IMR-90 (cell line): Measurements from ENCODE around the gene ACACA. TPM values are rescaled to one million over a fixed set of nuclear protein-coding genes. Genes with fewer than 3 reads are reported as not detected.

ENCODE experiments used
- ATAC-seq: fragments of 200-7000 bp; cut with Tn5 transposase; 2 replicates; pipeline ENCODE4 v1.9.1; 2020; ENCODE audit warnings: low read depth, mild to moderate bottlenecking, moderate library complexity
- BruUV-seq: library from RNA; stranded (reverse); fragments of 400-500 nt; replicated peaks from 2 replicates; lab custom pipeline; 2021; lab: Mats Ljungman, UMichigan
- CTCF ChIA-PET: fragments of 300-600 bp; formaldehyde crosslinking; extraction: SDS; loops from one replicate; lab custom pipeline; 2021; ENCODE audit warnings: antibody characterized with exemption; lab: Yijun Ruan, JAX
- POLR2A ChIA-PET: fragments of 300-600 bp; sonication (Branson Sonifier 250); formaldehyde crosslinking; loops from one replicate; lab custom pipeline; 2022; ENCODE audit warnings: antibody characterized with exemption; ENCODE audit not compliant: unreplicated experiment; lab: Charles Lee
- DNase-seq: peaks from one replicate; pipeline ENCODE4 v3.0.0; 2013
- H2AFZ ChIP-seq: replicated peaks from 2 replicates; pipeline ENCODE3; 2013; ENCODE audit warnings: low read length, mild to moderate bottlenecking; ENCODE audit not compliant: poor library complexity
- H2AK5ac ChIP-seq: 2 replicates; pipeline ENCODE4 v1.6.1; 2013; ENCODE audit warnings: low read depth, low read length, inconsistent platforms
- H2AK9ac ChIP-seq: replicated peaks from 2 replicates; pipeline ENCODE3; 2013; ENCODE audit warnings: mild to moderate bottlenecking, low read depth, low read length, moderate library complexity; ENCODE audit not compliant: poor library complexity
- H2BK120ac ChIP-seq: 2 replicates; pipeline ENCODE4 v1.6.1; 2013; ENCODE audit warnings: low read depth, low read length, inconsistent platforms
- H2BK15ac ChIP-seq: 3 replicates; pipeline ENCODE4 v1.6.1; 2013; ENCODE audit warnings: low read depth, low read length, inconsistent platforms
- H2BK20ac ChIP-seq: 2 replicates; pipeline ENCODE4 v1.6.1; 2013; ENCODE audit warnings: low read depth, mild to moderate bottlenecking, inconsistent platforms, low read length, moderate library complexity
- H2BK5ac ChIP-seq: 2 replicates; pipeline ENCODE4 v1.6.1; 2013; ENCODE audit warnings: mild to moderate bottlenecking, low read depth, low read length, inconsistent platforms; ENCODE audit not compliant: poor library complexity, severe bottlenecking
- H3K14ac ChIP-seq: replicated peaks from 2 replicates; pipeline ENCODE4 v1.6.1; 2013; ENCODE audit warnings: low read depth, low read length, inconsistent platforms
- H3K18ac ChIP-seq: 2 replicates; pipeline ENCODE4 v1.6.1; 2013; ENCODE audit warnings: low read depth, low read length, control low read depth
- H3K23ac ChIP-seq: 2 replicates; pipeline ENCODE4 v1.6.1; 2013; ENCODE audit warnings: low read depth, low read length, inconsistent platforms
- H3K27ac ChIP-seq: 2 replicates; pipeline ENCODE4 v1.5.1; 2013; ENCODE audit warnings: mild to moderate bottlenecking, control low read depth, low read length; ENCODE audit not compliant: insufficient read depth
- H3K27me3 ChIP-seq: 2 replicates; pipeline ENCODE4 v1.6.1; 2013; ENCODE audit warnings: low read length; ENCODE audit not compliant: control insufficient read depth, insufficient read depth
- H3K36me3 ChIP-seq: 2 replicates; pipeline ENCODE4 v1.6.1; 2013; ENCODE audit warnings: low read length, mixed read lengths; ENCODE audit not compliant: control insufficient read depth, insufficient read depth
- H3K4ac ChIP-seq: 2 replicates; pipeline ENCODE4 v1.6.1; 2013; ENCODE audit warnings: low read depth, low read length, inconsistent platforms
- H3K4me1 ChIP-seq: 2 replicates; pipeline ENCODE4 v1.6.1; 2013; ENCODE audit warnings: low read length, mixed read lengths; ENCODE audit not compliant: control insufficient read depth, insufficient read depth
- H3K4me2 ChIP-seq: 2 replicates; pipeline ENCODE4 v1.6.1; 2013; ENCODE audit warnings: low read depth, mild to moderate bottlenecking, control low read depth, low read length, moderate library complexity
- H3K4me3 ChIP-seq: 2 replicates; pipeline ENCODE4 v1.5.1; 2013; ENCODE audit warnings: low read depth, mild to moderate bottlenecking, control low read depth, low read length, moderate library complexity; ENCODE audit not compliant: insufficient read depth
- H3K56ac ChIP-seq: 2 replicates; pipeline ENCODE4 v1.6.1; 2013; ENCODE audit warnings: low read length, inconsistent platforms; ENCODE audit not compliant: insufficient read depth; ENCODE audit errors: extremely low read depth
- H3K79me1 ChIP-seq, 2 experiments: 2 replicates each; pipeline ENCODE4 v1.6.1; 2013; ENCODE audit warnings: low read length in 2 of 2, inconsistent platforms in 1 of 2, low read depth in 1 of 2
- H3K9ac ChIP-seq: 2 replicates; pipeline ENCODE4 v1.6.1; 2013; ENCODE audit warnings: low read depth, low read length, control low read depth
- H3K9me1 ChIP-seq: 2 replicates; pipeline ENCODE4 v1.6.1; 2013; ENCODE audit warnings: low read length, inconsistent platforms; ENCODE audit not compliant: insufficient read depth
- H3K9me3 ChIP-seq: 2 replicates; pipeline ENCODE4 v1.6.1; 2013; ENCODE audit warnings: low read length; ENCODE audit not compliant: control insufficient read depth, insufficient read depth
- H4K20me1 ChIP-seq: 2 replicates; pipeline ENCODE4 v1.6.1; 2013; ENCODE audit warnings: low read length, inconsistent platforms; ENCODE audit not compliant: insufficient read depth
- H4K5ac ChIP-seq: 2 replicates; pipeline ENCODE4 v1.6.1; 2013; ENCODE audit warnings: mild to moderate bottlenecking, low read depth, low read length, control low read depth
- H4K8ac ChIP-seq, 2 experiments: 2 replicates each; pipeline ENCODE4 v1.6.1; 2013; ENCODE audit warnings: low read depth in 2 of 2, low read length in 2 of 2, control low read depth in 1 of 2, inconsistent platforms in 1 of 2
- H4K91ac ChIP-seq: 2 replicates; pipeline ENCODE4 v1.6.1; 2013; ENCODE audit warnings: low read depth, low read length, inconsistent platforms; ENCODE audit not compliant: insufficient read depth
- CEBPB ChIP-seq: IDR thresholded peaks from 2 replicates; pipeline ENCODE4 v1.6.1; 2012; ENCODE audit warnings: low read depth, low read length, improper control_type of control experiment
- WGBS, 2 experiments: methylation state at CpG; one replicate each; pipeline versions ENCODE4 v1.1.5 to v1.1.7; 2013; ENCODE audit warnings: missing lambda C conversion rate in 2 of 2; ENCODE audit not compliant: insufficient read length in 1 of 2; ENCODE audit errors: extremely low coverage in 2 of 2; 5-methylcytosine and 5-hydroxymethylcytosine counted together
- dilution Hi-C: fragments of 300-500 bp; cut with HindIII; formaldehyde crosslinking; loops from one replicate; pipeline ENCODE4 v1.14.3; 2018; ENCODE audit warnings: low sequenced_read_pairs; ENCODE audit not compliant: unreplicated experiment
- in situ Hi-C: fragments of 300-500 bp; cut with MboI; formaldehyde crosslinking; loops from 3 replicates; pipeline ENCODE4 v1.14.3; 2019; ENCODE audit warnings: low sequenced_read_pairs, inconsistent platforms, mixed read lengths
- intact Hi-C: fragments of 100-400 bp; cut with micrococcal nuclease; formaldehyde crosslinking; loops from 2 replicates; pipeline ENCODE4 v1.10.0; 2022
- polyA plus RNA-seq, 3 experiments: library from polyadenylated mRNA; depleted of rRNA; stranded (reverse); fragments of >200 nt; gene quantifications; 2 replicates each; pipeline ENCODE4 v1.2.3, GENCODE V29; 2012; ENCODE audit warnings: low replicate concordance in 1 of 3
- total RNA-seq: library from RNA; depleted of rRNA; stranded (reverse); fragments of >200 nt; gene quantifications from 2 replicates; pipeline ENCODE4 v1.2.3, GENCODE V29; 2012

Gene ACACA
- total and polyA plus RNA-seq, 2 of the 4 experiments (the other 2 are of a cell fraction), result 21.3 to 39.1 TPM

DNA sequence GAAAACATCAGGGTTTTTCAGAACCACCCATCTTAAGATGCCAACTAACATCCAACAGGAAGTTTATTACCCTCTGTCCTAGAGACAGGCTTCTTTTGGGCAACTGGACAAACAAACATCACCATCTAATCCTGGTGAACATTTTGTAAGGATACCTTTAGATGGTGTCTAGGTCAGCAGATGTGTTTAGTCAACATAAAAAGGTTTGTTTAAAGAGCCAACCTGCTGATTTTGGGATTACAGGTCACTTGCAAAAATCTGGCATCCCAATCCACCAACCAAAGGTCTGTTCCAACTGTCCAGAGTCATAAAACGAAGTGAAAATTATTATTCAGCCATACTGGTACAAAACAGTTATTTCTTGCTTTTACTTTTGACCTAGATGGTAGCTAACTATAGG is 176.0 kb downstream of the ACACA start:
- no peak for ATAC-seq
- no peak overlapping the region for H2BK5ac ChIP-seq
- TF ChIP-seq CEBPB, result no peak
- ChIA-PET CTCF (no interaction called here), POLR2A (no interaction called here)
- no peak overlapping the region for H4K8ac ChIP-seq
- no peak overlapping the region for H2BK20ac ChIP-seq
- dilution Hi-C loops, result no loop called here
- no peak overlapping the region for H3K23ac ChIP-seq
- H3K4me3 ChIP-seq, result no peak overlapping the region
- 0 out of 2 replicates have a peak, but pooled peaks cover 2% of the 10 kb centered on the region for H3K36me3 ChIP-seq
- H3K9me3 ChIP-seq, result no peaks in the 10 kb centered on the region
- H3K4ac ChIP-seq, result no peak overlapping the region
- no peak overlapping the region for H2AK5ac ChIP-seq
- H3K79me1 ChIP-seq, result no peaks in the 10 kb centered on the region; a peak in 1 of 4 replicates
- H3K27ac ChIP-seq, result no peak overlapping the region
- no peaks in the 10 kb centered on the region for H3K27me3 ChIP-seq
- H2AK9ac ChIP-seq, result no peak overlapping the region
- no peak overlapping the region for H4K91ac ChIP-seq
- H3K56ac ChIP-seq, result no peak overlapping the region
- in situ Hi-C loops, result no loop called here
- H3K18ac ChIP-seq, result no peak overlapping the region
- no peaks in the 10 kb centered on the region for H4K20me1 ChIP-seq
- H3K4me1 ChIP-seq, result no peaks in the 10 kb centered on the region
- no CpG with 5 or more reads among the region's 1 CpG for WGBS, 2 experiments
- H2BK15ac ChIP-seq, result no peak overlapping the region
- H2AFZ ChIP-seq, result no peak overlapping the region
- H3K9me1 ChIP-seq, result no peaks in the 10 kb centered on the region
- H3K9ac ChIP-seq, result no peak overlapping the region
- no peak overlapping the region for H3K14ac ChIP-seq
- no peak overlapping the region for H3K4me2 ChIP-seq
- no peak for DNase-seq
- no peak overlapping the region for H2BK120ac ChIP-seq
- intact Hi-C loops, result no loop called here
- H4K5ac ChIP-seq, result no peak overlapping the region
- no TSS peak for BruUV-seq
